GM23338 (cell line): Measurements from ENCODE around the gene PTPRN2. TPM values are rescaled to one million over a fixed set of nuclear protein-coding genes. Genes with fewer than 3 reads are reported as not detected.

Source experiments
- ATAC-seq: fragments of 200-7000 bp; cut with Tn5 transposase; 3 replicates; pipeline ENCODE4 v1.9.1; 2020
- DNase-seq: peaks from one replicate; pipeline ENCODE4 v3.0.0-alpha.2; 2015; ENCODE audit warnings: low spot score
- H2AFZ ChIP-seq: fragments of 200-600 bp; sonication (generic); 2 replicates; pipeline ENCODE4 v1.8.0; 2016; ENCODE audit warnings: antibody characterized with exemption, mild to moderate bottlenecking, moderate library complexity
- H3F3A ChIP-seq: fragments of 200-600 bp; sonication (generic); replicated peaks from 2 replicates; pipeline ENCODE4 v1.8.0; 2017; ENCODE audit warnings: antibody characterized with exemption, mixed run types, low read depth
- H3K27ac ChIP-seq: fragments of 200-600 bp; sonication (generic); 2 replicates; pipeline ENCODE4 v1.6.1; 2016; ENCODE audit warnings: low read depth
- H3K27me3 ChIP-seq: fragments of 200-600 bp; sonication (generic); 2 replicates; pipeline ENCODE4 v1.8.0; 2016; ENCODE audit warnings: mild to moderate bottlenecking, mixed run types, moderate library complexity; ENCODE audit not compliant: insufficient read depth
- H3K36me3 ChIP-seq: fragments of 200-600 bp; sonication (generic); 2 replicates; pipeline ENCODE4 v1.8.0; 2016; ENCODE audit warnings: mild to moderate bottlenecking; ENCODE audit not compliant: insufficient read depth
- H3K4me1 ChIP-seq: fragments of 200-600 bp; sonication (generic); 2 replicates; pipeline ENCODE4 v1.8.0; 2016; ENCODE audit warnings: mild to moderate bottlenecking, moderate library complexity; ENCODE audit not compliant: insufficient read depth
- H3K4me2 ChIP-seq: fragments of 200-600 bp; sonication (generic); 2 replicates; pipeline ENCODE4 v1.7.1; 2017; ENCODE audit warnings: mixed run types
- H3K4me3 ChIP-seq: fragments of 200-600 bp; sonication (generic); 2 replicates; pipeline ENCODE4 v1.6.1; 2016; ENCODE audit warnings: mixed run types
- H3K79me2 ChIP-seq: fragments of 200-600 bp; sonication (generic); replicated peaks from 2 replicates; pipeline ENCODE4 v1.8.0; 2017; ENCODE audit warnings: mild to moderate bottlenecking; ENCODE audit not compliant: insufficient read depth
- H3K9me2 ChIP-seq: fragments of 200-600 bp; sonication (generic); 2 replicates; pipeline ENCODE4 v1.8.0; 2017; ENCODE audit not compliant: insufficient read depth
- H4K20me1 ChIP-seq: fragments of 200-600 bp; sonication (generic); replicated peaks from 2 replicates; pipeline ENCODE4 v1.8.0; 2017; ENCODE audit warnings: mild to moderate bottlenecking; ENCODE audit not compliant: insufficient read depth
- H3K27ac Mint-ChIP-seq: 2 replicates; pipeline ENCODE4 v1.8.0; 2020; ENCODE audit warnings: inconsistent platforms, mild to moderate bottlenecking, moderate library complexity, mixed read lengths
- H3K27me3 Mint-ChIP-seq: 3 replicates; pipeline ENCODE4 v1.8.0; 2022; ENCODE audit warnings: low read depth, mild to moderate bottlenecking, moderate library complexity, mixed read lengths, inconsistent platforms; ENCODE audit not compliant: insufficient read depth, poor library complexity
- H3K36me3 Mint-ChIP-seq: 3 replicates; pipeline ENCODE4 v1.8.0; 2021; ENCODE audit warnings: low read depth, mild to moderate bottlenecking, inconsistent platforms, moderate library complexity, mixed read lengths
- H3K4me1 Mint-ChIP-seq: 3 replicates; pipeline ENCODE4 v1.8.0; 2020; ENCODE audit warnings: mild to moderate bottlenecking, inconsistent platforms, mixed read lengths
- H3K4me3 Mint-ChIP-seq: 3 replicates; pipeline ENCODE4 v1.8.0; 2021; ENCODE audit warnings: moderate library complexity, mild to moderate bottlenecking, inconsistent platforms, mixed read lengths
- H3K9me3 Mint-ChIP-seq: 3 replicates; pipeline ENCODE4 v1.8.0; 2020; ENCODE audit warnings: moderate library complexity, mild to moderate bottlenecking, inconsistent platforms, mixed read lengths
- CREB1 ChIP-seq: fragments of 250-450 bp; sonication (Bioruptor Pico); IDR thresholded peaks from 2 replicates; pipeline ENCODE4 v1.5.0; 2020; ENCODE audit warnings: low read depth, mild to moderate bottlenecking, moderate library complexity
- EZH2 ChIP-seq: fragments of 200-600 bp; sonication (generic); IDR thresholded peaks from one replicate; pipeline ENCODE4 v1.8.0; 2017; ENCODE audit warnings: antibody characterized with exemption, mild to moderate bottlenecking, low read depth; ENCODE audit not compliant: unreplicated experiment
- EZH2phosphoT487 ChIP-seq: fragments of 200-600 bp; sonication (generic); IDR thresholded peaks from one replicate; pipeline ENCODE4 v1.8.1; 2018; ENCODE audit warnings: antibody characterized with exemption; ENCODE audit not compliant: unreplicated experiment
- JUNB ChIP-seq: IDR thresholded peaks from one replicate; pipeline ENCODE4 v1.6.1; 2016; ENCODE audit warnings: antibody characterized with exemption; ENCODE audit not compliant: unreplicated experiment
- NANOG ChIP-seq: IDR thresholded peaks from 2 replicates; pipeline ENCODE4 v1.6.1; 2016; ENCODE audit warnings: antibody characterized with exemption, borderline replicate concordance
- POLR2AphosphoS5 ChIP-seq: IDR thresholded peaks from 2 replicates; pipeline ENCODE4 v1.6.1; 2016; ENCODE audit warnings: antibody characterized with exemption, low read depth
- STAT1 ChIP-seq: IDR thresholded peaks from one replicate; pipeline ENCODE4 v1.6.1; 2016; ENCODE audit warnings: antibody characterized with exemption; ENCODE audit not compliant: unreplicated experiment
- ZNF114 ChIP-seq: fragments of 250-450 bp; sonication (Bioruptor Pico); IDR thresholded peaks from 2 replicates; pipeline ENCODE4 v1.5.0; 2020; ENCODE audit warnings: mild to moderate bottlenecking, moderate library complexity
- ZNF331 ChIP-seq: fragments of 250-450 bp; sonication (Bioruptor Pico); IDR thresholded peaks from 2 replicates; pipeline ENCODE4 v1.5.0; 2020; ENCODE audit warnings: low read depth, mild to moderate bottlenecking, moderate library complexity
- polyA plus RNA-seq: library from polyadenylated mRNA; unstranded; fragments of >200 nt; fragmentation: Nextera tagmentation; extraction: Ambion mirVana; gene quantifications from 2 replicates; pipeline ENCODE4 v1.2.1, GENCODE V29; 2016
- total RNA-seq: library from RNA; depleted of rRNA; stranded (reverse); fragments of >200 nt; shearing (Covaris generic); gene quantifications from 2 replicates; pipeline ENCODE4 v1.2.3, GENCODE V29; 2014
- TF ChIP-seq, protein P1 (sequence below): IDR thresholded peaks from one replicate; pipeline ENCODE4 v1.6.1; 2018; ENCODE audit warnings: antibody characterized with exemption; ENCODE audit not compliant: unreplicated experiment
- TF ChIP-seq, protein P2 (sequence below): IDR thresholded peaks from 2 replicates; pipeline ENCODE4 v1.6.1; 2016; ENCODE audit warnings: antibody characterized with exemption
- TF ChIP-seq, protein P3 (sequence below), 2 experiments: fragments of 200-600 bp in 1 of 2; sonication (generic) in 1 of 2; conservative IDR thresholded peaks; 2 replicates each; pipeline versions ENCODE4 v1.5.1 to v1.6.1; 2016 to 2017; ENCODE audit warnings: antibody characterized with exemption in 2 of 2, low read depth in 2 of 2, mild to moderate bottlenecking in 2 of 2, moderate library complexity in 1 of 2

Gene PTPRN2
- total and polyA plus RNA-seq, 2 experiments from 2014 or later, result 0.87 to 4.0 TPM

DNA sequence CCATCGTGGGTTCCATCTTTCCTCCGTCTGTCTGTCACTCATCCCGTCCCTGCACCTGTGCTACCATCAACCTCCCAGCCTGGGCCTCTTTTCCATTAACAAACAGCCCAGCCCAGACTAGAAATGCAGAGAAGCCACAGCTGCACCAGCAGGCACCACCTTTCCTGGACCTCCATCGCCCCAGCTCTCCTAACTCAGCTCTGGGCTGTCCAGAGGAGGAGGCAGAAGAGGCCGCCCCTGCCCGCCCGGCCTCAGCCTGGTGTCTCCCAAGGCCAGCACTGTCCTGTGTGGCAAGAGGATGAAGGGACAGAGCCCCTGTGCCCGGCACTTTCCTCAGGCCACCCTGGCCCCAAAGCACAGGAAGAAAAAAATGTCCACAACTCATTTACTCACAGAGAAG is 225.6 kb downstream of the PTPRN2 start (continued):
- TF ChIP-seq, protein P1, sequence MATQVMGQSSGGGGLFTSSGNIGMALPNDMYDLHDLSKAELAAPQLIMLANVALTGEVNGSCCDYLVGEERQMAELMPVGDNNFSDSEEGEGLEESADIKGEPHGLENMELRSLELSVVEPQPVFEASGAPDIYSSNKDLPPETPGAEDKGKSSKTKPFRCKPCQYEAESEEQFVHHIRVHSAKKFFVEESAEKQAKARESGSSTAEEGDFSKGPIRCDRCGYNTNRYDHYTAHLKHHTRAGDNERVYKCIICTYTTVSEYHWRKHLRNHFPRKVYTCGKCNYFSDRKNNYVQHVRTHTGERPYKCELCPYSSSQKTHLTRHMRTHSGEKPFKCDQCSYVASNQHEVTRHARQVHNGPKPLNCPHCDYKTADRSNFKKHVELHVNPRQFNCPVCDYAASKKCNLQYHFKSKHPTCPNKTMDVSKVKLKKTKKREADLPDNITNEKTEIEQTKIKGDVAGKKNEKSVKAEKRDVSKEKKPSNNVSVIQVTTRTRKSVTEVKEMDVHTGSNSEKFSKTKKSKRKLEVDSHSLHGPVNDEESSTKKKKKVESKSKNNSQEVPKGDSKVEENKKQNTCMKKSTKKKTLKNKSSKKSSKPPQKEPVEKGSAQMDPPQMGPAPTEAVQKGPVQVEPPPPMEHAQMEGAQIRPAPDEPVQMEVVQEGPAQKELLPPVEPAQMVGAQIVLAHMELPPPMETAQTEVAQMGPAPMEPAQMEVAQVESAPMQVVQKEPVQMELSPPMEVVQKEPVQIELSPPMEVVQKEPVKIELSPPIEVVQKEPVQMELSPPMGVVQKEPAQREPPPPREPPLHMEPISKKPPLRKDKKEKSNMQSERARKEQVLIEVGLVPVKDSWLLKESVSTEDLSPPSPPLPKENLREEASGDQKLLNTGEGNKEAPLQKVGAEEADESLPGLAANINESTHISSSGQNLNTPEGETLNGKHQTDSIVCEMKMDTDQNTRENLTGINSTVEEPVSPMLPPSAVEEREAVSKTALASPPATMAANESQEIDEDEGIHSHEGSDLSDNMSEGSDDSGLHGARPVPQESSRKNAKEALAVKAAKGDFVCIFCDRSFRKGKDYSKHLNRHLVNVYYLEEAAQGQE, result no peak
- TF ChIP-seq CREB1, result no peak

DNA sequence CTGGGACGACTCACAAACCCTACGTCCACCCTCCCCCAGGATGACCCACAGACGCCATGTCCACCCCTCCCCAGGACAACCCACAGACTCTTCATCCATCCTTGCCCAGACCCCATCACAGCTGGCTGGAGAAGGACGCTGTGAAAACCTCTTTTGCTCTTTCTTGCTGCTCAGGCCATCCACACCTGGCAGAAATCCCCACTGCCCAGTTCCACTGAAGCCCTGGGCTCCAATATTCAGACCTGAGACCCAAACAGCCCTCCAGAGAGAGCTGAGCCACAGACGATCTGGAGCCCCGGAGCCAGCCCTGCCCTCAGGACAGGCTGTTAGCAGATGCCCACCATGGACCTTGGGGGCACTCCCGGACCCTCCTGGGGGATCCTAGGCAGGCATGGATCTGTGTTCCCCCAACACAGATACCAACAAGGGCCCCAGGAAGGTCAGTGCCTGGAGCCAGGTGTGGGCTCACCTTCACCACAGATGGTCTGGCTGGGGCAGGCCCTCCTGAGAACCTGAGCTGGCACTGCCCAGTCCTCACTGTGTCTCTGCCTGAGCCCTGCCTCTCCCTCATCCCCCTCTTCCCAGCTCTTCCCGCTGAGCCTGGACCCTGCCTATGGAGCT is 226.2 kb downstream of the PTPRN2 start:
- Mint-ChIP-seq H3K27me3 (peaks cover 13% of the 10 kb centered on the region), H3K36me3 (peaks cover 54% of the 10 kb centered on the region), H3K27ac (no peak overlapping the region), H3K4me1 (no peaks in the 10 kb centered on the region; the same call in 2 of the 3 replicates), H3K9me3 (peaks cover 91% of the 10 kb centered on the region), H3K4me3 (no peak overlapping the region)
- no peaks in the 10 kb centered on the region for H3F3A ChIP-seq
- H4K20me1 ChIP-seq, result no peaks in the 10 kb centered on the region
- no peaks in the 10 kb centered on the region for H3K36me3 ChIP-seq
- H3K4me1 ChIP-seq, result no peaks in the 10 kb centered on the region
- H3K9me2 ChIP-seq, result no peaks in the 10 kb centered on the region
- DNase-seq (no peak), ATAC-seq (no peak)
- no peaks in the 10 kb centered on the region for H3K79me2 ChIP-seq
- no peak overlapping the region for H3K27ac ChIP-seq
- no peak overlapping the region for H3K4me2 ChIP-seq
- H3K27me3 ChIP-seq, result no peaks in the 10 kb centered on the region
- H2AFZ ChIP-seq, result no peak overlapping the region
- H3K4me3 ChIP-seq, result no peak overlapping the region
- TF ChIP-seq POLR2AphosphoS5 (no peak), EZH2phosphoT487 (no peak), EZH2 (no peak), ZNF331 (no peak), JUNB (no peak), ZNF114 (no peak), STAT1 (no peak), CREB1 (no peak), NANOG (no peak)
- TF ChIP-seq, protein P2, sequence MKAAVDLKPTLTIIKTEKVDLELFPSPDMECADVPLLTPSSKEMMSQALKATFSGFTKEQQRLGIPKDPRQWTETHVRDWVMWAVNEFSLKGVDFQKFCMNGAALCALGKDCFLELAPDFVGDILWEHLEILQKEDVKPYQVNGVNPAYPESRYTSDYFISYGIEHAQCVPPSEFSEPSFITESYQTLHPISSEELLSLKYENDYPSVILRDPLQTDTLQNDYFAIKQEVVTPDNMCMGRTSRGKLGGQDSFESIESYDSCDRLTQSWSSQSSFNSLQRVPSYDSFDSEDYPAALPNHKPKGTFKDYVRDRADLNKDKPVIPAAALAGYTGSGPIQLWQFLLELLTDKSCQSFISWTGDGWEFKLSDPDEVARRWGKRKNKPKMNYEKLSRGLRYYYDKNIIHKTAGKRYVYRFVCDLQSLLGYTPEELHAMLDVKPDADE, result no peak
- TF ChIP-seq, protein P3, sequence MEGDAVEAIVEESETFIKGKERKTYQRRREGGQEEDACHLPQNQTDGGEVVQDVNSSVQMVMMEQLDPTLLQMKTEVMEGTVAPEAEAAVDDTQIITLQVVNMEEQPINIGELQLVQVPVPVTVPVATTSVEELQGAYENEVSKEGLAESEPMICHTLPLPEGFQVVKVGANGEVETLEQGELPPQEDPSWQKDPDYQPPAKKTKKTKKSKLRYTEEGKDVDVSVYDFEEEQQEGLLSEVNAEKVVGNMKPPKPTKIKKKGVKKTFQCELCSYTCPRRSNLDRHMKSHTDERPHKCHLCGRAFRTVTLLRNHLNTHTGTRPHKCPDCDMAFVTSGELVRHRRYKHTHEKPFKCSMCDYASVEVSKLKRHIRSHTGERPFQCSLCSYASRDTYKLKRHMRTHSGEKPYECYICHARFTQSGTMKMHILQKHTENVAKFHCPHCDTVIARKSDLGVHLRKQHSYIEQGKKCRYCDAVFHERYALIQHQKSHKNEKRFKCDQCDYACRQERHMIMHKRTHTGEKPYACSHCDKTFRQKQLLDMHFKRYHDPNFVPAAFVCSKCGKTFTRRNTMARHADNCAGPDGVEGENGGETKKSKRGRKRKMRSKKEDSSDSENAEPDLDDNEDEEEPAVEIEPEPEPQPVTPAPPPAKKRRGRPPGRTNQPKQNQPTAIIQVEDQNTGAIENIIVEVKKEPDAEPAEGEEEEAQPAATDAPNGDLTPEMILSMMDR (conservative IDR thresholded peaks at IDR 0.05; ENCODE audit: low read depth in 2 of 2), result no peak
- TF ChIP-seq, protein P1, result no peak
